OCI-LY3 (cell line): Measurements from ENCODE around the gene UPK3A.
A peak's percentile ranks its signal among the peaks of the same experiment; 100 is the strongest.

Experiments
- H2AFZ ChIP-seq: fragments of 200-600, 300-600 bp; shearing (Covaris generic); 2 replicates; pipeline ENCODE4 v1.6.0; 2014; ENCODE audit warnings: antibody characterized with exemption, low read depth, low read length
- H3K27ac ChIP-seq: fragments of 200-600, 300-600 bp; sonication (generic); 2 replicates; pipeline ENCODE4 v1.5.1; 2014; ENCODE audit warnings: mild to moderate bottlenecking, low read length, moderate library complexity, mixed read lengths
- H3K27me3 ChIP-seq: fragments of 200-600, 300-600 bp; sonication (generic); 2 replicates; pipeline ENCODE4 v1.6.1; 2014; ENCODE audit warnings: low read depth, low read length, mixed read lengths
- H3K36me3 ChIP-seq: fragments of 200-600, 300-600 bp; sonication (generic); replicated peaks from 2 replicates; pipeline ENCODE3; 2014; ENCODE audit warnings: low read depth, low read length, mixed read lengths
- H3K4me1 ChIP-seq: fragments of 300-600, 200-600 bp; sonication (generic); 2 replicates; pipeline ENCODE4 v1.6.1; 2014; ENCODE audit warnings: low read length, mixed read lengths
- H3K4me2 ChIP-seq: fragments of 200-600, 300-600 bp; sonication (generic); 2 replicates; pipeline ENCODE4 v1.6.1; 2014; ENCODE audit warnings: low read length, mixed read lengths
- H3K4me3 ChIP-seq: fragments of 300-600, 200-600 bp; sonication (generic); 2 replicates; pipeline ENCODE4 v1.5.1; 2014; ENCODE audit warnings: antibody characterized with exemption, mild to moderate bottlenecking, low read length, moderate library complexity
- H3K79me2 ChIP-seq: fragments of 300-600, 200-600 bp; shearing (Covaris generic); 2 replicates; pipeline ENCODE4 v1.6.1; 2014; ENCODE audit warnings: mild to moderate bottlenecking, low read length, mixed read lengths
- H3K9ac ChIP-seq: fragments of 300-600, 200-600 bp; shearing (Covaris generic); 2 replicates; pipeline ENCODE4 v1.6.0; 2014; ENCODE audit warnings: mild to moderate bottlenecking, low read length, moderate library complexity
- H3K9me3 ChIP-seq: fragments of 200-600, 300-600 bp; shearing (Covaris generic); 2 replicates; pipeline ENCODE4 v1.6.1; 2014; ENCODE audit warnings: low read length, mixed read lengths; ENCODE audit not compliant: insufficient read depth
- H4K20me1 ChIP-seq: fragments of 200-600, 300-600 bp; sonication (generic); 2 replicates; pipeline ENCODE4 v1.6.1; 2016; ENCODE audit warnings: low read length, mixed read lengths; ENCODE audit not compliant: insufficient read depth
- CTCF ChIP-seq: fragments of 200-600, 300-600 bp; sonication (generic); IDR thresholded peaks from 2 replicates; pipeline ENCODE4 v1.5.1; 2014; ENCODE audit warnings: antibody characterized with exemption, low read length, low read depth
- EZH2phosphoT487 ChIP-seq: fragments of 200-600 bp; shearing (Covaris generic); IDR thresholded peaks from 2 replicates; pipeline ENCODE4 v1.6.1; 2018; ENCODE audit warnings: antibody characterized with exemption, mixed run types, low read depth

Gene UPK3A

GRCh38 chr22:45290410-45290936 lies 5.7 kb downstream of the UPK3A start:
- H3K27me3 ChIP-seq, result peaks cover 7% of the 10 kb centered on the region; the same call in 1 of the 2 replicates
- no peak for TF ChIP-seq EZH2phosphoT487
- no peak for TF ChIP-seq CTCF
- peak overlapping the region; percentile 58 for H3K4me3 ChIP-seq
- peak overlapping the region; percentile 41 for H3K27ac ChIP-seq
- H3K4me1 ChIP-seq, result peaks cover 77% of the 10 kb centered on the region
- no peak overlapping the region for H2AFZ ChIP-seq
- peak overlapping the region; percentile 49; the same call in 1 of the 2 replicates for H3K9ac ChIP-seq
- no peaks in the 10 kb centered on the region for H3K79me2 ChIP-seq
- H3K4me2 ChIP-seq, result peak overlapping the region; percentile 66
- no peaks in the 10 kb centered on the region for H4K20me1 ChIP-seq
- peaks cover 10% of the 10 kb centered on the region for H3K36me3 ChIP-seq
- H3K9me3 ChIP-seq, result no peaks in the 10 kb centered on the region

GRCh38 chr22:45291061-45291930 lies 6.5 kb downstream of the UPK3A start:
- Histone ChIP-seq H3K4me1 (peaks cover 69% of the 10 kb centered on the region), H3K36me3 (peaks cover 10% of the 10 kb centered on the region), H3K27me3 (peaks cover 7% of the 10 kb centered on the region; the same call in 1 of the 2 replicates), H3K79me2 (no peaks in the 10 kb centered on the region), H3K9me3 (no peaks in the 10 kb centered on the region), H3K4me3 (peak overlapping the region; percentile 58), H3K27ac (no peak overlapping the region), H3K4me2 (peak overlapping the region; percentile 66), H3K9ac (peak overlapping the region; percentile 21; the same call in 1 of the 2 replicates), H4K20me1 (no peaks in the 10 kb centered on the region), H2AFZ (no peak overlapping the region)
- no peak for TF ChIP-seq CTCF
- no peak for TF ChIP-seq EZH2phosphoT487

- peak overlapping the region; percentile 32; the same call in 1 of the 2 replicates for H3K4me2 ChIP-seq
- no peak overlapping the region for H3K9ac ChIP-seq
- TF ChIP-seq CTCF (no peak), EZH2phosphoT487 (no peak)
- no peak overlapping the region for H3K27ac ChIP-seq
- H2AFZ ChIP-seq, result no peak overlapping the region
- no peaks in the 10 kb centered on the region for H4K20me1 ChIP-seq
- H3K36me3 ChIP-seq, result peaks cover 9% of the 10 kb centered on the region
- no peaks in the 10 kb centered on the region for H3K9me3 ChIP-seq
- H3K4me3 ChIP-seq, result no peak overlapping the region
- peaks cover 68% of the 10 kb centered on the region for H3K4me1 ChIP-seq
- H3K27me3 ChIP-seq, result peaks cover 7% of the 10 kb centered on the region; the same call in 1 of the 2 replicates
- no peaks in the 10 kb centered on the region for H3K79me2 ChIP-seq
Measured at GRCh38 chr22:45291931-45292290, 7.2 kb downstream of the UPK3A start.

- TF ChIP-seq EZH2phosphoT487, result no peak
- no peak for TF ChIP-seq CTCF
- Histone ChIP-seq H2AFZ (no peak overlapping the region), H3K27ac (no peak overlapping the region), H3K79me2 (no peaks in the 10 kb centered on the region), H3K4me2 (peak overlapping the region; percentile 32), H3K9me3 (no peaks in the 10 kb centered on the region), H3K4me3 (no peak overlapping the region), H3K4me1 (peaks cover 58% of the 10 kb centered on the region), H3K36me3 (no peaks in the 10 kb centered on the region), H3K27me3 (peaks cover 7% of the 10 kb centered on the region; the same call in 1 of the 2 replicates), H4K20me1 (no peaks in the 10 kb centered on the region), H3K9ac (no peak overlapping the region)
Measured at GRCh38 chr22:45292731-45293442, 8.1 kb downstream of the UPK3A start.
